Frontal cortex (tissue), 4 donors: ENCODE data around the gene FGFBP3. TPM values are rescaled to one million over a fixed set of nuclear protein-coding genes. Genes with fewer than 3 reads are reported as not detected.

ENCODE experiments used
- DNase-seq, 2 donors: peaks; one replicate each; pipeline ENCODE4 v3.0.0; 2012; ENCODE audit warnings: low spot score in 2 of 2
- FAIRE-seq: peaks from 2 replicates; lab custom pipeline; 2012; peaks lifted over from hg19 to GRCh38; lab: Jason Lieb, UNC
- total RNA-seq: library from RNA; depleted of rRNA; stranded (reverse); fragments of >200 nt; gene quantifications from one replicate; pipeline ENCODE4 v1.2.3, GENCODE V29; 2014
- donor health status: control.
- donor health status: control.
- donor health status: control.

Gene FGFBP3
- total RNA-seq = 18.3 TPM

GRCh38 chr10:91909117-91909677 is at the start of gene FGFBP3:
FGFBP3 (minus strand) TSS chr10:91909486; CDS start chr10:91908969, 517 bp downstream.
- DNase-seq = peak; percentile 31 to 47
- no peak for FAIRE-seq

- DNase-seq = no peak
Measured at GRCh38 chr10:91957091-91957490, 47.8 kb upstream of the FGFBP3 start.

GRCh38 chr10:91955114-91955513 is 45.8 kb upstream of the FGFBP3 start:
- FAIRE-seq = no peak
- DNase-seq = no peak

More at GRCh38 chr10:91957091-91957490, 47.8 kb upstream of the FGFBP3 start:
- peak; percentile 68 for FAIRE-seq

GRCh38 chr10:91953600-91954160 is 44.4 kb upstream of the FGFBP3 start:
- no peak for FAIRE-seq
- DNase-seq = no peak

GRCh38 chr10:91944880-91945630 is 35.8 kb upstream of the FGFBP3 start:
- FAIRE-seq (no peak), DNase-seq (no peak)

- DNase-seq = no peak
- no peak for FAIRE-seq
Measured at GRCh38 chr10:91941426-91941825, 32.1 kb upstream of the FGFBP3 start.

GRCh38 chr10:91939653-91940052 is 30.4 kb upstream of the FGFBP3 start:
- DNase-seq (no peak), FAIRE-seq (no peak)

- no peak for FAIRE-seq
Measured at GRCh38 chr10:91935886-91936285, 26.6 kb upstream of the FGFBP3 start.

GRCh38 chr10:91932737-91933136 is 23.5 kb upstream of the FGFBP3 start:
- FAIRE-seq = no peak

More at GRCh38 chr10:91935886-91936285, 26.6 kb upstream of the FGFBP3 start:
- DNase-seq = no peak

GRCh38 chr10:91931526-91932190 is 22.4 kb upstream of the FGFBP3 start:
- FAIRE-seq (no peak), DNase-seq (no peak)

More at GRCh38 chr10:91932737-91933136, 23.5 kb upstream of the FGFBP3 start:
- DNase-seq = no peak

GRCh38 chr10:91930939-91931338 is 21.7 kb upstream of the FGFBP3 start:
- DNase-seq = no peak
- no peak for FAIRE-seq

- DNase-seq (no peak), FAIRE-seq (no peak)
Measured at GRCh38 chr10:91925022-91925320, 15.7 kb upstream of the FGFBP3 start.

GRCh38 chr10:91924212-91925021 is 15.1 kb upstream of the FGFBP3 start:
- FAIRE-seq (no peak), DNase-seq (no peak)

- DNase-seq (peak; percentile 88 to 90), FAIRE-seq (no peak)
Measured at GRCh38 chr10:91923371-91924211, 14.3 kb upstream of the FGFBP3 start, which contains the start of gene BTAF1. BTAF1 (plus strand) TSS chr10:91923770; CDS start chr10:91924077, 307 bp downstream.

- DNase-seq (no peak), FAIRE-seq (no peak)
Measured at GRCh38 chr10:91919651-91920050, 10.4 kb upstream of the FGFBP3 start.

- no peak for FAIRE-seq
- DNase-seq = no peak
Measured at GRCh38 chr10:91910467-91910866, 1.2 kb upstream of the FGFBP3 start.

- DNase-seq = peak; percentile 69 to 73
- FAIRE-seq = no peak
Measured at GRCh38 chr10:91908337-91909116, 759 bp downstream of the FGFBP3 start.

- FAIRE-seq = no peak
- peak in 1 of 2 donors; percentile 33 for DNase-seq
Measured at GRCh38 chr10:91907914-91908336, 1.4 kb downstream of the FGFBP3 start.
